Esophagus squamous epithelium (tissue), 5 donors: Measurements from ENCODE around the gene SLX9. TPM values are rescaled to one million over a fixed set of nuclear protein-coding genes. Genes with fewer than 3 reads are reported as not detected.
"Not testable (repeated sequence)": the region's sequence is repeated elsewhere in the genome, so short reads cannot be mapped to it uniquely, and the experiment has no call there.

ENCODE experiments used
- DNase-seq: peaks from one replicate; lab custom pipeline; 2025; lab: John Stamatoyannopoulos, UW
- H3K27ac ChIP-seq, 4 donors: fragments of 200-600 bp; sonication (generic); one replicate each; pipeline ENCODE4 v1.5.1; 2016 to 2019; ENCODE audit warnings: mild to moderate bottlenecking in 1 of 4
- H3K27me3 ChIP-seq, 4 donors: fragments of 200-600 bp; sonication (generic); 1 replicate in 3 of 4; 2 replicates in 1 of 4; pipeline versions ENCODE4 v1.5.1 to v1.6.0; 2017 to 2021; ENCODE audit warnings: antibody characterized with exemption in 1 of 4
- H3K36me3 ChIP-seq, 3 donors: fragments of 200-600 bp; sonication (generic); one replicate each; pipeline ENCODE4 v1.5.1; 2016 to 2019
- H3K4me1 ChIP-seq, 3 donors: fragments of 200-600 bp; sonication (generic); one replicate each; pipeline ENCODE4 v1.5.1; 2017 to 2019
- H3K4me3 ChIP-seq, 4 donors: fragments of 200-600 bp; sonication (generic); 1 replicate in 3 of 4; 2 replicates in 1 of 4; pipeline ENCODE4 v1.5.1; 2016 to 2019; ENCODE audit warnings: mild to moderate bottlenecking in 2 of 4, moderate library complexity in 1 of 4
- H3K9me3 ChIP-seq, 3 donors: fragments of 200-600 bp; sonication (generic); one replicate each; pipeline ENCODE4 v1.5.1; 2016 to 2019
- CTCF ChIP-seq, 6 experiments: fragments of 450-650 bp in 4 of 6; fragments of 200-600 bp in 2 of 6; sonication (generic) in 2 of 6; IDR thresholded peaks; one replicate each; pipeline ENCODE4 v1.5.1; 2016 to 2019; ENCODE audit warnings: antibody characterized with exemption in 6 of 6, mild to moderate bottlenecking in 4 of 6, moderate library complexity in 4 of 6
- POLR2A ChIP-seq, 4 donors: fragments of 450-650 bp; IDR thresholded peaks; one replicate each; pipeline ENCODE4 v1.6.1; 2017; ENCODE audit warnings: antibody characterized with exemption in 4 of 4, mild to moderate bottlenecking in 4 of 4, moderate library complexity in 3 of 4
- WGBS, 2 donors: methylation state at CpG; one replicate each; pipeline ENCODE4 v1.1.5; 2018; 5-methylcytosine and 5-hydroxymethylcytosine counted together
- intact Hi-C: fragments of 100-400 bp; cut with DNase I; formaldehyde crosslinking; loops from one replicate; pipeline ENCODE4 v1.15.0; 2022
- total RNA-seq, 4 donors: library from RNA; depleted of rRNA; stranded (reverse); fragments of >200 nt; gene quantifications; one replicate each; pipeline ENCODE4 v1.1.0, GENCODE V29; 2016
- donor health status: DM: yes; HTN: yes; CAD: no.

SLX9 gene
- total RNA-seq, 4 donors from 2014 or later, result 10.2 to 16.1 (median 11.1) TPM

GRCh38 chr21:44927259-44927586, 12.6 kb upstream of the SLX9 start:
- DNase-seq, result no peak
- WGBS, 2 donors, result 7 to 12% methylated on average over 4 of the region's 4 CpGs
- H3K4me3 ChIP-seq, result no peak overlapping the region
- H3K9me3 ChIP-seq, result no peaks in the 10 kb centered on the region
- no peaks in the 10 kb centered on the region for H3K36me3 ChIP-seq
- intact Hi-C loops, result loop anchor here (5.0 kb wide), 1 partner anchor 130 kb away; no protein-coding TSS in a partner anchor
- H3K27ac ChIP-seq, result peak overlapping the region in 3 of 4 donors; percentile 39 to 64 (median 47)
- peaks cover 44 to 64% (median 47%) of the 10 kb centered on the region in 3 donors for H3K4me1 ChIP-seq
- TF ChIP-seq POLR2A (IDR thresholded peaks at IDR 0.05), result no peak
- TF ChIP-seq CTCF (IDR thresholded peaks at IDR 0.05), result no peak
- peaks cover 8 to 63% (median 15%) of the 10 kb centered on the region in 4 donors for H3K27me3 ChIP-seq

- TF ChIP-seq CTCF (IDR thresholded peaks at IDR 0.05) (peak in 1 of 6 experiments; percentile 9), POLR2A (IDR thresholded peaks at IDR 0.05) (no peak)
- 6 to 14% methylated on average over 12 to 13 of the region's 19 CpGs for WGBS, 2 donors
- Histone ChIP-seq H3K27me3 (peaks cover 11 to 67% (median 17%) of the 10 kb centered on the region in 4 donors), H3K4me3 (peak overlapping the region in 2 of 4 donors; percentile 16 to 48), H3K27ac (peak overlapping the region; percentile 31 to 65 (median 44)), H3K9me3 (no peaks in the 10 kb centered on the region), H3K36me3 (no peaks in the 10 kb centered on the region), H3K4me1 (peaks cover 50 to 70% (median 50%) of the 10 kb centered on the region in 3 donors)
- intact Hi-C loops, result loop anchor here (5.0 kb wide), 1 partner anchor 131 kb away; no protein-coding TSS in a partner anchor
- no peak for DNase-seq
Observed at GRCh38 chr21:44927587-44928461, 12.0 kb upstream of the SLX9 start.

GRCh38 chr21:44928500-44929241, 11.2 kb upstream of the SLX9 start:
- not testable (repeated sequence) for DNase-seq, H3K36me3 ChIP-seq, H3K9me3 ChIP-seq
- Histone ChIP-seq H3K4me3 (peak overlapping the region in 1 of 4 donors; percentile 48), H3K4me1 (peaks cover 53 to 75% (median 53%) of the 10 kb centered on the region in 3 donors), H3K27ac (peak overlapping the region in 2 of 4 donors; percentile 42 to 65), H3K27me3 (peaks cover 11 to 75% (median 21%) of the 10 kb centered on the region in 4 donors)
- WGBS, 2 donors, result 61 to 72% methylated on average over 10 to 12 of the region's 16 CpGs
- intact Hi-C loops, result loop anchor here (5.0 kb wide), 1 partner anchor 131 kb away; no protein-coding TSS in a partner anchor

GRCh38 chr21:44929242-44929798, 10.5 kb upstream of the SLX9 start:
- no peak for DNase-seq
- Histone ChIP-seq H3K27me3 (peaks cover 11 to 81% (median 22%) of the 10 kb centered on the region in 4 donors), H3K4me3 (no peak overlapping the region), H3K36me3 (no peaks in the 10 kb centered on the region), H3K9me3 (no peaks in the 10 kb centered on the region), H3K4me1 (peaks cover 53 to 75% (median 53%) of the 10 kb centered on the region in 3 donors), H3K27ac (no peak overlapping the region)
- no peak for TF ChIP-seq POLR2A (IDR thresholded peaks at IDR 0.05)
- TF ChIP-seq CTCF (IDR thresholded peaks at IDR 0.05), result no peak
- no CpG with 5 or more reads among the region's 6 CpGs for WGBS, 2 donors
- intact Hi-C loops, result loop anchor here (5.0 kb wide), 1 partner anchor 132 kb away; no protein-coding TSS in a partner anchor
